GM10248 (cell line): ENCODE data around the gene PANX3.

Experiments
- CTCF ChIA-PET: fragments of 300-600 bp; sonication (Branson Sonifier 250); formaldehyde crosslinking; extraction: SDS; loops from one replicate; lab custom pipeline; 2021; ENCODE audit warnings: antibody characterized with exemption; lab: Yijun Ruan, JAX
- POLR2A ChIA-PET: fragments of 350-650 bp; sonication (Branson Sonifier 250); formaldehyde crosslinking; extraction: SDS; loops from one replicate; lab custom pipeline; 2020; ENCODE audit warnings: antibody characterized with exemption; lab: Yijun Ruan, JAX
- DNase-seq: peaks from one replicate; pipeline ENCODE4 v3.0.0; 2012; ENCODE audit errors: extremely low spot score
- CTCF ChIP-seq: IDR thresholded peaks from 2 replicates; pipeline ENCODE4 v1.5.1; 2012; ENCODE audit warnings: mild to moderate bottlenecking, low read depth; ENCODE audit errors: extremely low read depth, missing control alignments, control extremely low read depth

PANX3 gene

GRCh38 chr11:124644426-124645280, 33.4 kb downstream of the PANX3 start:
- POLR2A ChIA-PET, result no interaction called here
- peak; percentile 75 for TF ChIP-seq CTCF
- DNase-seq, result peak; percentile 55
- CTCF ChIA-PET, result interaction anchor here (0.7 to 4.9 kb wide), 26 partner anchors 10 to 575 kb away, joined by 3 to 52 read pairs (median 6); partner anchors contain the start of genes ROBO3, SIAE, SPA17 and TBRG1

- POLR2A ChIA-PET, result no interaction called here
- DNase-seq, result no peak
- CTCF ChIA-PET, result interaction anchor here (2.6 to 4.9 kb wide), 3 partner anchors 13 to 24 kb away, joined by 19 to 52 read pairs (median 30); partner anchors contain the start of gene TBRG1
- TF ChIP-seq CTCF, result no peak
Measured at GRCh38 chr11:124646148-124646547, 34.9 kb downstream of the PANX3 start.

GRCh38 chr11:124648610-124649009, 37.4 kb downstream of the PANX3 start:
- no peak for TF ChIP-seq CTCF
- DNase-seq, result no peak
- ChIA-PET POLR2A (no interaction called here), CTCF (interaction anchor here (1.3 to 4.4 kb wide), 3 partner anchors 21 to 218 kb away, joined by 4 to 16 read pairs (median 6); no protein-coding TSS in a partner anchor)

- no peak for TF ChIP-seq CTCF
- ChIA-PET POLR2A (no interaction called here), CTCF (interaction anchor here (0.9 to 1.6 kb wide), 3 partner anchors 12 to 180 kb away, joined by 3 to 8 read pairs (median 3); partner anchors contain the start of gene TBRG1)
- no peak for DNase-seq
Measured at GRCh38 chr11:124656774-124657630, 45.8 kb downstream of the PANX3 start.

- POLR2A ChIA-PET, result no interaction called here
- DNase-seq, result no peak
- no peak for TF ChIP-seq CTCF
- CTCF ChIA-PET, result interaction anchor here (1.6 kb wide), 1 partner anchor 11 kb away, joined by 8 read pairs; no protein-coding TSS in a partner anchor
Measured at GRCh38 chr11:124657904-124658303, 46.7 kb downstream of the PANX3 start.

GRCh38 chr11:124658501-124658900, 47.3 kb downstream of the PANX3 start:
- ChIA-PET CTCF (interaction anchor here (1.0 to 4.3 kb wide), 4 partner anchors 11 to 218 kb away, joined by 3 to 31 read pairs (median 4); partner anchors contain the start of genes SIAE and SPA17), POLR2A (no interaction called here)
- no peak for TF ChIP-seq CTCF
- DNase-seq, result no peak
